HG03039 (cell line): ENCODE data around the gene WWC2.
"Not testable (repeated sequence)": the region's sequence is repeated elsewhere in the genome, so short reads cannot be mapped to it uniquely, and the experiment has no call there.

Experiments used
- ATAC-seq: cut with Tn5 transposase; IDR thresholded peaks from one replicate; pipeline ENCODE4 v1.9.1; 2021; ENCODE audit warnings: mild to moderate bottlenecking, moderate library complexity; ENCODE audit not compliant: unreplicated experiment

The WWC2 gene

GRCh38 chr4:183141997-183142396 is 42.9 kb downstream of the WWC2 start:
- ATAC-seq = no peak

DNA sequence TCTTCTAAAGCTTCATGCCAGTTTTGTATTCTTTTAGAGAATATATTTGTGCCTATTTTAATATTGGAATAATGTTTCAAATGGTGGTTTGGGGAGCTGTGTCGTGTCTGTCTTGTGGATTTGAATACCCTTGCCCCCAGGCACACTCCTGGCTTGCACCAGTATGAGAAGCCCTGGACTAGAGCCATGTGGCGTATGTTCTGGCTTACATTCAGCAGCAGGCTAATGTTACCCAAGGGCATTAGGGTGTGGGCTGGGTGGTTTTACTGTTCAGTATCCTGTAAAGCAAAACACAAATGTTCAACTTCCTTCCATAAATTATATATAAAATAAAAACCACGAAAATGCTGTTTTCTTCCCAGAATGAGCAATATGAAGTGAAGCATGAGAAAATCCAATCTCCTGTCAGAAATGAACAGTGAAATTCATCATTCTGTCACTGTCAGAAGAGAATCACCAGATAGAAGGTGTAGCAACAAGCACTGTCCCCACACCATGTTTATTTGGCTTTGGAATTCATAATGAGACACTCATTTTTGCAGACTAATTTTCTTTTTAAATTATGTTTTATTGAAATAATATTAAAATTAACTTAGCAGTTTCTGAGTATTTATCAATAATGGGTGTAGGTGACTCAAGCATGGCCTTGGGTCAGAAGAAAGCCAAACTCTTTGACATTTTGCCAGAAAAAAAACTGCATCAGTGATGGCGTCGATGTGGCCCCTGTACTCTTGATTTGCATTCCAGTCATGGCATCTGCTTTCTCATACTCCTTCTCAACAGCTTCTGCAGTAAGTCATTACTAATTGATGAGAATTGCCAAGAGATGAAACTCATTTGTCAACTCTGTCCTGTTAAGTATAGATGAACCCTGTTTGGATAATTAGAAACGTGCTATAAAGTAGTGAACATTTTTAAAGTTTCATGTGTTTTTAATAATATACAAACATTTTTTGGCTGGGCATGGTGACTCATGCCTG is 43.8 kb downstream of the WWC2 start:
- ATAC-seq = no peak

- ATAC-seq = no peak
These were observed 45.7 kb downstream of the WWC2 start for GRCh38 chr4:183144787-183145186.

DNA sequence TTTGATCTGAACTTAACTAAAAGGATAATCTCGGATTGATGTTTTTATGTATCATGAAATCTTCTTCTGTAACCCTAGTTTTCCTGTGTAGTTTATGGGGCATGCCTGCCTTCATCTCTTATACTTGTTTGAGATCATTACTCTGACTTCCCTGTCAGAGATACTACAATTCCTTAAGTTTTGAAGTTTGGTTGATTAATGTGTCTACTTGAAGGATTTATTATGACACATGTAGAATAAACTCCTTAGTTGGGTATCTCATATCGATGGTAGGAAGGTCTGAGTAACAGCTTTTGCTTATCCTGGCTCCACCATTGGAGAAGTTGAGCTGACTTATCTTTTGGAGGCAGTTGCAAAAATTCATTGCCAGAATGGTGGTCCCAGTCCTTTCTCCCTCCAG is 46.7 kb downstream of the WWC2 start:
- ATAC-seq = no peak

GRCh38 chr4:183146478-183146877 is 47.4 kb downstream of the WWC2 start:
- ATAC-seq = no peak

DNA sequence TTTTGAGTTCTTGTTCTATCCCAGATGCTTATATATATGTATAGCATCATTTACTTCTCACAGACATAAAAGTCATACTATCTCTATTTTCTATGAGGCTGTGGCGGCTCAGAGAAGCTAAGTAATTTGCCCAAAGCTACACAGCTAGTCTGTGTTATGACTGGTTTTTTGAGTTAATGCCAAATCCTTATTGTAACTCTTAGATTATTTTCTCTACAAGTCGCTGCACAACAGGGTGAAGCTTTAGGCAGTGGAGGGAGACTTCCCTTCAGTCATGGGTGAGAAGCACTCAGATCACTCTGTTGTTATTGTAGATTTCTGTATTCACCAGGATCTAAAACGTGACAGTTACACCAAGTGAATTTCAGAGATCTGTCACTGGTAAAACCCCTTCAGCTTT is 48.1 kb downstream of the WWC2 start:
- no peak for ATAC-seq

GRCh38 chr4:183147983-183148382 is 48.9 kb downstream of the WWC2 start:
- ATAC-seq = no peak

GRCh38 chr4:183149616-183150539 is 50.8 kb downstream of the WWC2 start:
- ATAC-seq = no peak

- ATAC-seq = not testable (repeated sequence)
These were observed 51.6 kb downstream of the WWC2 start for GRCh38 chr4:183150664-183151063.

- ATAC-seq = not testable (repeated sequence)
These were observed 53.2 kb downstream of the WWC2 start for GRCh38 chr4:183152232-183152631.

DNA sequence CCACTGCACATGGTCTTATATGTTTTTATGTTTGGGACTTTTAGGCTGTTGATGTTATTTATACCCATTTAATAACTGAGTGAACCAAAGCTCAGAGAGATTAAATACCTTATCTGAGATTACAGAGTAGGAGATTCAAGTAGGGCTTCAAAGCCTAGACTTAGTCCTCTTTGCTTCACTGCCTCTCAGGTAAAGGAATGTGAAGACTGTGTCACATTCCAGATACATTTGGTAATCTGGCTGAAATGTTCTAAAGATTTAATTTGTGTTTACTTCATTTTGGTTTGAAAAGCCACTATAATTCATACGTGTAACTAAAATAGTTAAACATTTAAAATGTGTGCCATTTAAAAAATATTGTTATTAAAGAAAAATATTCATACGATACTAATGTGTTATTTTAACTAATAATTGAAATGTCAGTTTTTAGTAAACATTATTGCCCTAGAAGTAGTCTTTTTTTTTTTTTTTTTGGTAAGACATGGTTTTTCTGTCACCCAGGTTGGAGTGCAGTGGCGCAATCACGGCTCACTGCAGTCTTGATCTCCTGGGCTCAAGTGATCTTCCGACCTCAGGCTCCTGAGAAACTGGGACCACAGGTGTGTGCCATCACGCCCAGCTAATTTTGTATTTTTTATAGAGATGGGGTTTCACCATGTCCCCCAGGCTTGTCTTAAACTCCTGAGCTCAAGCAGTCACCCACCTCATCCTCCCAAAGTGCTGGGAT is 54.3 kb downstream of the WWC2 start:
- ATAC-seq = no peak

- ATAC-seq = no peak
These were observed 55.8 kb downstream of the WWC2 start for GRCh38 chr4:183154701-183155391.

- ATAC-seq = no peak
These were observed 56.6 kb downstream of the WWC2 start for GRCh38 chr4:183155450-183156184.

DNA sequence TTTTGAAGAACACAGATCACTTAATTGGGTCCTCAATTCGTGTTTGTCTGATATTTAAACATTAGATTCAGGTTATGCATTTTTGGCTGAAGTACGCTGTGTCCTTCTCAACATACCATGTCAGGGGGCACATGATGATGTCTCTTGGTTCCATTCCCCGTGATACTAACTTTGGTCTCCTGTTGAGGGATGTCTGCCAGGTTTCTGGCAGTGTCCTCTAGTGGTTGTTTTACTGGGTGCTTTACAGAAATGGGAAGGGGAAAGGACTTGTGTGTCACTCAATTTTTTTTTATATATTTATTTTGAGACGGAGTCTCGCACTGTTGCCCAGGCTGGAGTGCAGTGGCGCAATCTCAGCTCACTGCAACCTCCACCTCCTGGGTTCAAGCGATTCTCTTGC is 58.2 kb downstream of the WWC2 start:
- no peak for ATAC-seq

DNA sequence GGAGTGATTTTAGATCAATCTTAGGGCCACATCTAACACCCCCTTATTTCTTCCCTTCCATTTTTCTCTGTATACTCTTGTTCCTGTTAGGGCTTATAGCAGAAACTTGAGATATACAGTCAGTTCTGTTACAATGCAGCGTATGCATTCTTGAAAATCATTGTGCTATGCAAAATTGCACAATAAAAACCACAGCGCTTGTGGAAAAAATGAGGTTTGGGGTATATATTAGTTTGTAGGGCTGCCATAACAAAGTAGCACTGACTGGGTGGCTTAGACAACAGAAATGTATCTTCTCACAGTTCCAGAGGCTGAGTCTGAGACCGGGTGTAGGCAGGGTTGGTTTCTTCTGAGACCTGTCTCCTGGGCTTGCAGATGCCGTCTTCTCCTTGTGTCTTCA is 59.0 kb downstream of the WWC2 start:
- ATAC-seq = no peak

- ATAC-seq = no peak
These were observed 62.6 kb downstream of the WWC2 start for GRCh38 chr4:183161630-183162029.

DNA sequence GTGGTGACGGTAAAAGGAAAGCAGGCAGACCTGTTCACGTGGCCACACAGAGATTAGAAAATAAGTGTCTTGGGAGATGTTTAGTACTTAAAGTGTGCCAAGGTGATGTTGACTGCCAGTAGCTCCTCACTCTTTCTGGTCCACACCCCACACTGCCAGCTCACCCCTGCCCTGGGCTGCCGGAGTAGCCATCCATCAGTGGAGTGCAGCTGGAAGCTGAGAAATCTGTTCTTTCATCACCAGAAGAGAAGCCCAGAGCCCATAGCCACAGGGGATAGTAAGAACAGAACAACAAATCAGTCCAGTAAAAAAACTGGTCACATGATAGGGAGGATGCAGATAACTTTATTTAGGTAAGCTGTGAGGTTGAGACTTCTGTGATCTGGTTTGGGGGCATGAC is 64.1 kb downstream of the WWC2 start:
- no peak for ATAC-seq

DNA sequence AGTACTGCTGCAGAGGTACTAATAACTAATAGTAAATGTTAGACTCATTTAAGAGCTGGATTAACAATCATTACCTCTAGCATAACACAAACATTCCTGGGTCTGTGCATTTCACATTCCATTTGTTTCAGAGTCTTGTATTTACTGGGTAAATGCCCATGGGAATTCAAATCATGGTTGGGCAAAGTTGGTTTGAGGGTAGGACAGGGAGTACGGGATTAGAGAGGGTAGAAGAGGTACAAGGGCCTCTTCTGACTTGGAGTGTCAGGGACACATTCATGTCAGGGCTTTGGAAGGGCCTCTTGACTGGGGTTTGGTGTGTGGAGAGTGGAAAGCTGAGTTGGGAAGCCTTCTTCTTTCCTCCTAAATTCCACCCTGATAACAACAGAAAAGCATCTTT is 65.9 kb downstream of the WWC2 start:
- no peak for ATAC-seq

DNA sequence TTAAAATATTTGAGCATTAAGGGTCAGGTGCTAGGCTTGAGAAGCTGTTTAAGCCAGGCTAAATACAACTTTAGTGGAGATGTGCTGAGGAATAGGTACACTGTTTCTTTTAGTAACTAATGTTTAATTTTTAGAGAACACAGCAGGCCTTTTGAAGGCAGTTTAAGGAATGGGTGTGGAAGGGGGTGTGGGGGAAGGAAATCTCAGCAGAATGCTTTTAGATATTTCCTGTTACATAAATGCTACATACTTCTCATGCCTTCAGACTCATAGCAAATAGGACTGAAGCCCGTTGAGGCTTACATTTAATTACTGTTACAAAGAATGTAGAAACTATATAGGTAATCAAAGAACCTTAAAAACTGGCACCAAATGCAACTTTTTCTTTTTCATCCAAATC is 66.3 kb downstream of the WWC2 start:
- no peak for ATAC-seq

GRCh38 chr4:183170894-183171293 is 71.8 kb downstream of the WWC2 start:
- no peak for ATAC-seq
